GM12801 (cell line): ENCODE measurements around the gene ENPP1.

Experiments
- TF ChIP-seq, protein P1 (sequence below): IDR thresholded peaks from one replicate; pipeline ENCODE4 v1.5.1; 2011; ENCODE audit warnings: control low read depth; ENCODE audit not compliant: insufficient read length; ENCODE audit errors: extremely low read depth

ENPP1 gene

DNA sequence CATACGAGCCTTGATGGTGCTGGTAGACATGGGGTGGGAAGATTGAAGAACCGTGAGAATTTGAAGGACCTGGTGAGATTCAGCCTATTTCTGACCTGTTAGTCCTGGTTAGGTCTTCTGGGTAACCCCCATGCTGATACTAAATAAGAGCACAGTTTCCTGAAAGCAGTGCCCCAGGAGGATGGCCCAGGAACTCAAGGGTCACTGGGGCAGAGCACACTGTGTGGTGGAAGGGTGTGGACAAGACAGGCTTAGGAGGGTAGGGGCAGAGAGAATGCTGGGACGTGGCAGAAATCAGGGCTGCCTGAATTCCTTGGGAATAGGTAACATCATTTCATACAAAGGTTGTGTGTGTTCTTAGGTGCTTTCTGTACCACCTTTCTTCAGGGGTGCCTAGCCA lies 31.9 kb upstream of the ENPP1 start:
- TF ChIP-seq, protein P1, sequence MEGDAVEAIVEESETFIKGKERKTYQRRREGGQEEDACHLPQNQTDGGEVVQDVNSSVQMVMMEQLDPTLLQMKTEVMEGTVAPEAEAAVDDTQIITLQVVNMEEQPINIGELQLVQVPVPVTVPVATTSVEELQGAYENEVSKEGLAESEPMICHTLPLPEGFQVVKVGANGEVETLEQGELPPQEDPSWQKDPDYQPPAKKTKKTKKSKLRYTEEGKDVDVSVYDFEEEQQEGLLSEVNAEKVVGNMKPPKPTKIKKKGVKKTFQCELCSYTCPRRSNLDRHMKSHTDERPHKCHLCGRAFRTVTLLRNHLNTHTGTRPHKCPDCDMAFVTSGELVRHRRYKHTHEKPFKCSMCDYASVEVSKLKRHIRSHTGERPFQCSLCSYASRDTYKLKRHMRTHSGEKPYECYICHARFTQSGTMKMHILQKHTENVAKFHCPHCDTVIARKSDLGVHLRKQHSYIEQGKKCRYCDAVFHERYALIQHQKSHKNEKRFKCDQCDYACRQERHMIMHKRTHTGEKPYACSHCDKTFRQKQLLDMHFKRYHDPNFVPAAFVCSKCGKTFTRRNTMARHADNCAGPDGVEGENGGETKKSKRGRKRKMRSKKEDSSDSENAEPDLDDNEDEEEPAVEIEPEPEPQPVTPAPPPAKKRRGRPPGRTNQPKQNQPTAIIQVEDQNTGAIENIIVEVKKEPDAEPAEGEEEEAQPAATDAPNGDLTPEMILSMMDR = no peak

DNA sequence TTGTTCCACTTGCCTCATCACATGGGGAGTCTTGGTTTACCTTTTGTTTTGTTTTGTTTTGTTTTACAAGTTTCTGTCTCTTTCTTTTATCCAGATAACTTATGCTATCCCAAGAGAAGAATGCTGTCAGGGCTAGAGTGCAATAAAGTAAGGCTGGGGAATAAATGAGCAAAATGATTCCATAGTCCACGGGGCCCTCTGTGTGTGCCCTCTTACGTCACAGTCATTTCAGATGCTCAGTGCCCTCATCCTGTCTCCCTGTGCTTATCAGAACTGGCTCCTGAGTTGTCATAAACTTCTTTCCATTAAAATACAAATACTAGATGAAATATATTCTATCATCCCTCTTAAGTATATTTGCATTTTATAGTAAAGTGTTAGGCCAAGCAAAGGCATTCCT lies 30.8 kb upstream of the ENPP1 start:
- TF ChIP-seq, protein P1 = no peak

DNA sequence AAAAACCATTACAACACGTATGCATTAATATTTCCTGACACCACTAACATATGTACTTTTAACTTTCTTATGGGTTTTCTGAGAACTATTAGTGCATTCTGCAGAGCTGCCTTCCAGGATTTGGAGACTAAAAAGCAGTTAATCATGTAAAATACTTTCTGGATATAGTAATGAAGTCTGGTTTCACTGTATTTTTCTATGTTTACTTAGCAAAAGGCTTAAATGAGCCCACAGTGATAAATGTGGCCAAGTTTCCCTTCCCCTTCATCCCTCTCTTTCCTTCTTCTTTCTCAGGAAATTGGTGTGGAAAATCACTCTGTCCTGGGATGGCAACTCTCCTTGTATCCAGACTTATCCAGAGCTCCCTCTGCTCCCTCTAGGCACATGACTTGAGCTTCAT lies 29.7 kb upstream of the ENPP1 start:
- TF ChIP-seq, protein P1 = no peak

DNA sequence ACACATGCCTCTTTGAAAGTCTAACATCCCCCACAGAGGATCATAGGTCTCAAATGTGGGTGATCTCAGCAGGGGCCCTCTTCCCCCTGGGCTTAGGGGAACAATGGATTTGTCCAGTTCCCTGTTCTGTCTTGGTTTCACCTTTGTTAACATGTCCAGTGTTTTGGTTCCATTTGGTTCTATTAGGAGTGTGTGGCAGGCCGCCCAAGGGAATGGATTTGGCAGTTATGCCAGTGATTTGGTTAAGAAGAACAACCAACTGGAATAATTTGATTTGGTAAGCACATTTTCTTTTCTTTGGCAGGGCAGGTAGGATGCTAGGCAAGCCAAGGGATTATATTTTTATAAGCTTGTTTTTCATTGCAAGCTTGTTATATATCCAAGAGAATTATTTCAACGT lies 28.5 kb upstream of the ENPP1 start:
- TF ChIP-seq, protein P1 = no peak

DNA sequence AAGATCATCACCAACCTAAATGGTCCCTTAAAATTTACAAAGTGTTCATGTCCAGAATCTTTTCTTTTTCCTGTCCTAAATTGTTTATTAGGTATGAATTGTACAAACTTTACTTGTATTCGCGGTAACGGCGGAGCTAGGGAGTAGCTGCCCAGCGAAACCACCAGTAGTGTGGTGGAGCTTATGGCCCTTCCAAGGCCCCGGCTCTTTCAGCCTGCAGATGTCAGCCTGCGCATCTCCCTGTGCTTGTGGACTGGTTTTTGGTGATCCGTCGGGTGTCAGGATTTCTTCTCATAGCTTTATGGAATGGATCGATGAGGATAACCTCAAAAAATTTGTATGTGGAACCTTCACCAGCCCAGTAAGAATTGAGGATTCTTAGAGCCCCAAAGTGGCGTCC lies 27.2 kb upstream of the ENPP1 start:
- TF ChIP-seq, protein P1 = no peak

DNA sequence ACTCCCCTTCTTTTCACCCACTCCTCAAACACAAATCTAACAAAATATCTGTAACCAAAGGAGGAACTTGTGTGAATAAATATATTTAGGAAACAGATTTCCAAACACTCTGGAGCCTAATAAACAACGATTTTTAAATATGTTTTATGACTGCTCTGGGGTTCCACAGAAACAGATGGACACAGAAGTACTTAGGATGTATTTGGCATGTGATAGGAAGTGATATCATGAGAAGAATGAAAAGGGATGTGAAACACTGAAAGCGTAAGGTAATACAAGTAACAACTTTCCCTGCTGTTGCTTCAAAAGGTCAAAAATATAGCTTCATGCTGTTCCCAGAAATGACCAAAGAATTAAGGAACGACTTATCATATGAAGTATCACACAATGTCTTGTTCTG lies 26.1 kb upstream of the ENPP1 start:
- TF ChIP-seq, protein P1 = no peak

DNA sequence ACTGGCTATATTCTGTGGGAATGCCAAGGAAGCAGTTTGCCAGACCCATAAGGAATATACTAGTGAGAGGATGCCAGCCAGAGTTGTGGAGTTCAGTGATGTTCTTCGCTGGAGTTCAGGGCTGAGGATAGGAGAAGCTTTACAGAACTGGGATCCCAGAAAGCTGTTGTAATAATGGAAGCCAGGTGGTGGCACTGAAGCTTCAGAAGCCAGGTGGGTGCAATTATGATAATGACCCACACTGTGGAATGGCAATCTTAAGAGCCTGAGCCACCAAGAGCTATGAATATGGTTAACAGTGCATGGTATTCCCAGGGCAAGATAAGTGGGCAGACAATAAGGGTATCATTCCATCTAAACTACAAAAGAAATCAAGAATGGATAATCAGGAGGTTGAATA lies 25.1 kb upstream of the ENPP1 start:
- TF ChIP-seq, protein P1 = no peak

DNA sequence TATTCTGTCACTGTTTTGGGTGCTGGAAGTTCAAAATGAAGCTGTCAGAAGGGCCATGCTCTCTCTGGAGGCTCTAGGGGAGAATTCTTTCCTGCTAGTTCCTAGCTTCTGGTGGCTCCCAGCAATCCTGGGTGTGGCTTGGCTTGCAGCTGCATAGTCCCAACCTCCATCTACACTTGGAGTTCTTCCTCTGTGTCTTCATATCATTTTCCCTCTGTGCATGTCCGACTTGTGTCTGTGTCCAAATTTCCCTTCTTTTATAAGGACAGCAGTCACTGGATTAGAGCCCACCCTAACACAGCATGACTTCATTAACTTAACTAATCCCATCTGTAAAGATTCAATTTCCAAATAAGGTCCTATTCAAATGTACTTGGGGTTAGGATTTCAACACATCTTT lies 23.3 kb upstream of the ENPP1 start:
- TF ChIP-seq, protein P1 = no peak
